Measurements from ENCODE around the gene ZNF641.

- TF ChIP-seq CTCF (conservative IDR thresholded peaks at IDR 0.05; ENCODE audit: low read length) (no peak), EZH2phosphoT487 (IDR thresholded peaks at IDR 0.05; ENCODE audit: borderline replicate concordance) (no peak)
Observed at GRCh38 chr12:48342980-48343379, 7.7 kb downstream of the ZNF641 start.
